ENCODE data around the gene PDCD1LG2. TPM values are rescaled to one million over a fixed set of nuclear protein-coding genes. Genes with fewer than 3 reads are reported as not detected.

The PDCD1LG2 gene
- total RNA-seq, 1 experiment from 2014 or later, result not detected

- Histone ChIP-seq H3K4me2 (ENCODE audit: insufficient read depth, insufficient read length, low read length) (no peak overlapping the region), H4K91ac (ENCODE audit: insufficient read length, low read depth, low read length) (no peak overlapping the region), H3K27ac (ENCODE audit: insufficient read length, low read depth, low read length) (no peak overlapping the region), H3K14ac (ENCODE audit: insufficient read depth, low read length) (no peak overlapping the region), H3K27me3 (ENCODE audit: insufficient read depth, low read length) (no peaks in the 10 kb centered on the region), H2BK12ac (ENCODE audit: insufficient read length, low read depth, low read length) (no peak overlapping the region), H3K9ac (ENCODE audit: extremely low read depth, insufficient read length, low read length) (no peak overlapping the region), H3K18ac (ENCODE audit: insufficient read length, low read depth, low read length) (no peak overlapping the region), H2BK5ac (ENCODE audit: insufficient read length, low read length) (no peak overlapping the region), H2AK5ac (ENCODE audit: insufficient read length, low read length) (no peak overlapping the region), H3K4me1 (ENCODE audit: insufficient read depth, low read length) (no peaks in the 10 kb centered on the region), H3K23ac (ENCODE audit: insufficient read length, low read depth, low read length) (no peak overlapping the region), H3K56ac (ENCODE audit: insufficient read length, low read depth, low read length) (no peak overlapping the region), H2BK20ac (ENCODE audit: low read depth, low read length, poor library complexity, severe bottlenecking) (no peak overlapping the region), H2BK120ac (ENCODE audit: low read depth, low read length, poor library complexity, severe bottlenecking) (no peak overlapping the region), H3K23me2 (ENCODE audit: insufficient read length, low read depth, low read length, poor library complexity, severe bottlenecking) (no peaks in the 10 kb centered on the region), H2AFZ (ENCODE audit: low read length) (no peak overlapping the region), H2BK15ac (ENCODE audit: low read depth, low read length) (no peak overlapping the region), H3K79me1 (ENCODE audit: insufficient read depth, low read depth, low read length, poor library complexity, severe bottlenecking) (no peaks in the 10 kb centered on the region), H3K4ac (ENCODE audit: low read depth, low read length) (no peak overlapping the region), H4K8ac (replicated peaks; ENCODE audit: insufficient read length, low read depth, low read length) (no peak overlapping the region), H3K9me3 (ENCODE audit: control insufficient read depth, low read depth, low read length) (no peaks in the 10 kb centered on the region), H3T11ph (ENCODE audit: low read length) (no peak overlapping the region), H4K20me1 (ENCODE audit: control insufficient read depth, insufficient read depth, insufficient read length) (no peaks in the 10 kb centered on the region), H3K79me2 (ENCODE audit: insufficient read depth, low read length) (no peaks in the 10 kb centered on the region), H4K5ac (ENCODE audit: insufficient read length, low read depth, low read length) (no peak overlapping the region)
- WGBS (ENCODE audit: extremely low coverage, insufficient read length, low lambda C conversion rate), result no CpG with 5 or more reads among the region's 5 CpGs
- TF ChIP-seq CTCF (conservative IDR thresholded peaks at IDR 0.05), result no peak; the same call in 2 of the 3 replicates
- peaks cover 2% of the 10 kb centered on the region; the same call in 1 of the 2 replicates for H3K27me3 Mint-ChIP-seq (ENCODE audit: low read depth)
- no peak overlapping the region for H3K27ac Mint-ChIP-seq
- H3K4me1 Mint-ChIP-seq, result peaks cover 6 to 7% of the 10 kb centered on the region in 2 experiments
- H3K4me3 Mint-ChIP-seq, result no peak overlapping the region
- DNase-seq, result no peak
- peaks cover 2 to 8% (median 4%) of the 10 kb centered on the region in 3 experiments; a peak in 3 of 7 replicates for H3K36me3 Mint-ChIP-seq (ENCODE audit: insufficient read depth in 1 of 3, low read depth in 3 of 3)
- H3K9me3 Mint-ChIP-seq, result peaks cover 10 to 11% of the 10 kb centered on the region in 2 experiments
Measured at GRCh38 chr9:5481322-5482040, 28.9 kb upstream of the PDCD1LG2 start.
